Chondrocyte (in vitro differentiated cells): Measurements from ENCODE around the gene CCDC169. TPM values are rescaled to one million over a fixed set of nuclear protein-coding genes. Genes with fewer than 3 reads are reported as not detected.

Experiments used
- DNase-seq: peaks from one replicate; pipeline ENCODE4 v3.0.0; 2021; ENCODE audit warnings: mixed read lengths, low spot score
- H3K27ac Mint-ChIP-seq: one replicate; pipeline ENCODE4 v1.8.0; 2021; ENCODE audit warnings: mild to moderate bottlenecking, moderate library complexity, mixed read lengths; ENCODE audit not compliant: unreplicated experiment
- H3K27me3 Mint-ChIP-seq: 2 replicates; pipeline ENCODE4 v1.8.0; 2021; ENCODE audit warnings: low read depth, mixed read lengths
- H3K36me3 Mint-ChIP-seq: 2 replicates; pipeline ENCODE4 v1.8.0; 2021; ENCODE audit warnings: low read depth, mixed read lengths
- H3K4me1 Mint-ChIP-seq: 2 replicates; pipeline ENCODE4 v1.8.0; 2021; ENCODE audit warnings: low read depth, mild to moderate bottlenecking, mixed read lengths
- H3K4me3 Mint-ChIP-seq: one replicate; pipeline ENCODE4 v1.8.0; 2021; ENCODE audit warnings: mild to moderate bottlenecking, moderate library complexity, mixed read lengths; ENCODE audit not compliant: unreplicated experiment
- H3K9me3 Mint-ChIP-seq: 2 replicates; pipeline ENCODE4 v1.8.0; 2021; ENCODE audit warnings: low read depth, mixed read lengths
- CTCF ChIP-seq: fragments of 200-600 bp; sonication (generic); IDR thresholded peaks from 2 replicates; pipeline ENCODE4 v1.5.0; 2021; ENCODE audit warnings: antibody characterized with exemption, mild to moderate bottlenecking, moderate library complexity
- total RNA-seq: library from RNA; stranded (reverse); gene quantifications from 3 replicates; pipeline ENCODE4 v1.2.1, GENCODE V29; 2021

CCDC169 gene
- total RNA-seq, 1 donor from 2014 or later = 2.3 TPM

GRCh38 chr13:36261976-36262375 lies 35.6 kb downstream of the CCDC169 start:
- no peak for DNase-seq
- H3K27ac Mint-ChIP-seq = no peak overlapping the region
- H3K9me3 Mint-ChIP-seq = peaks cover under 1% of the 10 kb centered on the region
- H3K27me3 Mint-ChIP-seq = peaks cover 30% of the 10 kb centered on the region
- no peak overlapping the region for H3K4me3 Mint-ChIP-seq
- no peaks in the 10 kb centered on the region for H3K4me1 Mint-ChIP-seq
- H3K36me3 Mint-ChIP-seq = no peaks in the 10 kb centered on the region
- no peak for TF ChIP-seq CTCF

- TF ChIP-seq CTCF = no peak
- Mint-ChIP-seq H3K27me3 (peaks cover 30% of the 10 kb centered on the region), H3K36me3 (no peaks in the 10 kb centered on the region), H3K9me3 (no peaks in the 10 kb centered on the region), H3K27ac (no peak overlapping the region), H3K4me1 (no peaks in the 10 kb centered on the region), H3K4me3 (no peak overlapping the region)
- no peak for DNase-seq
Measured at GRCh38 chr13:36261011-36261410, 36.6 kb downstream of the CCDC169 start.

GRCh38 chr13:36259361-36260137 lies 38.1 kb downstream of the CCDC169 start:
- Mint-ChIP-seq H3K9me3 (no peaks in the 10 kb centered on the region), H3K27ac (no peak overlapping the region), H3K27me3 (peaks cover 18% of the 10 kb centered on the region), H3K4me1 (no peaks in the 10 kb centered on the region), H3K4me3 (no peak overlapping the region), H3K36me3 (no peaks in the 10 kb centered on the region)
- no peak for DNase-seq
- no peak for TF ChIP-seq CTCF

- H3K27ac Mint-ChIP-seq = no peak overlapping the region
- H3K4me1 Mint-ChIP-seq = no peaks in the 10 kb centered on the region
- no peak overlapping the region for H3K4me3 Mint-ChIP-seq
- DNase-seq = no peak
- H3K36me3 Mint-ChIP-seq = no peaks in the 10 kb centered on the region
- TF ChIP-seq CTCF = no peak
- peaks cover 11% of the 10 kb centered on the region for H3K27me3 Mint-ChIP-seq
- no peaks in the 10 kb centered on the region for H3K9me3 Mint-ChIP-seq
Measured at GRCh38 chr13:36258831-36259230, 38.8 kb downstream of the CCDC169 start.

GRCh38 chr13:36251526-36251925 lies 46.1 kb downstream of the CCDC169 start:
- Mint-ChIP-seq H3K4me3 (no peak overlapping the region), H3K27me3 (peaks cover 28% of the 10 kb centered on the region), H3K36me3 (peaks cover 7% of the 10 kb centered on the region), H3K27ac (no peak overlapping the region), H3K4me1 (no peaks in the 10 kb centered on the region), H3K9me3 (peaks cover 12% of the 10 kb centered on the region)
- DNase-seq = no peak
- no peak for TF ChIP-seq CTCF
